HepG2 (cell line): ENCODE results near the gene PANK4.

Experiments
- PLRG1 ChIP-seq: fragments of 450-650 bp; conservative IDR thresholded peaks from 2 replicates; pipeline ENCODE4 v1.6.1; 2016
- SMC3 ChIP-seq: IDR thresholded peaks from 2 replicates; pipeline ENCODE4 v1.6.1; 2011; ENCODE audit warnings: low read length, improper control_type of control experiment
- ZFP41 ChIP-seq: sonication (generic); formaldehyde crosslinking; IDR thresholded peaks from 2 replicates; pipeline ENCODE4 v1.4.0; 2020; ENCODE audit warnings: mild to moderate bottlenecking, missing genetic modification reagents, borderline replicate concordance
- TF ChIP-seq, protein P1 (sequence below): sonication (generic); formaldehyde crosslinking; IDR thresholded peaks from 2 replicates; pipeline ENCODE4 v1.5.0; 2020; ENCODE audit warnings: mild to moderate bottlenecking, missing genetic modification reagents, moderate library complexity

DNA sequence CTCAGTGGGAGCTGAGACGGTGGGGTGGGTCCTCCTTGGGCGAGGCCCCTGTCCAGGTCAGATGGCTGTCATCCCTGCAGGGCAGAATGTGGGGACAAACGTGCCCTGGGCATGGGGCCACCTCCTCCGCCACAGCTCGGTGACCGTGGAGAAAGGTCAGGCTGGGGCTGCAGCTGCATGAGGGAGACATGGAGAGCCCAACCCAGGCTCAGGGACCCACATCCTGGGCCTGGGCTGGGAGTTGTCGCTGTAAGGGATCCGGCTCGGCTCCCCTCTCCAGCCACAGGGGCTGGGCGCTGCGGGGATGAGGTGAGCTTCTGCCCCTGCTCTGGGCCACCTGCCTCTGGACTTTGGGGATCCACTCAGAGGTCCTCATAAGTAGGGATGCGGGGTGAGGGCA, 50.8 kb downstream of the PANK4 start:
- TF ChIP-seq SMC3 (no peak), ZFP41 (CRISPR knock-in tag) (no peak), PLRG1 (no peak)
- TF ChIP-seq, protein P1, sequence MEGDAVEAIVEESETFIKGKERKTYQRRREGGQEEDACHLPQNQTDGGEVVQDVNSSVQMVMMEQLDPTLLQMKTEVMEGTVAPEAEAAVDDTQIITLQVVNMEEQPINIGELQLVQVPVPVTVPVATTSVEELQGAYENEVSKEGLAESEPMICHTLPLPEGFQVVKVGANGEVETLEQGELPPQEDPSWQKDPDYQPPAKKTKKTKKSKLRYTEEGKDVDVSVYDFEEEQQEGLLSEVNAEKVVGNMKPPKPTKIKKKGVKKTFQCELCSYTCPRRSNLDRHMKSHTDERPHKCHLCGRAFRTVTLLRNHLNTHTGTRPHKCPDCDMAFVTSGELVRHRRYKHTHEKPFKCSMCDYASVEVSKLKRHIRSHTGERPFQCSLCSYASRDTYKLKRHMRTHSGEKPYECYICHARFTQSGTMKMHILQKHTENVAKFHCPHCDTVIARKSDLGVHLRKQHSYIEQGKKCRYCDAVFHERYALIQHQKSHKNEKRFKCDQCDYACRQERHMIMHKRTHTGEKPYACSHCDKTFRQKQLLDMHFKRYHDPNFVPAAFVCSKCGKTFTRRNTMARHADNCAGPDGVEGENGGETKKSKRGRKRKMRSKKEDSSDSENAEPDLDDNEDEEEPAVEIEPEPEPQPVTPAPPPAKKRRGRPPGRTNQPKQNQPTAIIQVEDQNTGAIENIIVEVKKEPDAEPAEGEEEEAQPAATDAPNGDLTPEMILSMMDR (CRISPR knock-in tag) = no peak
